Epithelial cell of esophagus (primary cell): ENCODE measurements around the gene GLRX5.

Source experiments
- DNase-seq: peaks from one replicate; pipeline ENCODE4 v3.0.0; 2010; ENCODE audit warnings: low read depth
- H3K4me3 ChIP-seq: 2 replicates; pipeline ENCODE4 v1.5.1; 2011; ENCODE audit warnings: mild to moderate bottlenecking, low read length, control low read depth
- TF ChIP-seq, protein P1 (sequence below): IDR thresholded peaks from 2 replicates; pipeline ENCODE4 v1.5.1; 2011; ENCODE audit warnings: low read depth, mild to moderate bottlenecking, low read length, control low read depth, inconsistent platforms; ENCODE audit not compliant: insufficient read depth; ENCODE audit errors: missing control alignments

The GLRX5 gene

GRCh38 chr14:95535226-95536021, 574 bp downstream of the GLRX5 start:
- H3K4me3 ChIP-seq, result peak overlapping the region; percentile 86
- DNase-seq, result no peak
- TF ChIP-seq, protein P1, sequence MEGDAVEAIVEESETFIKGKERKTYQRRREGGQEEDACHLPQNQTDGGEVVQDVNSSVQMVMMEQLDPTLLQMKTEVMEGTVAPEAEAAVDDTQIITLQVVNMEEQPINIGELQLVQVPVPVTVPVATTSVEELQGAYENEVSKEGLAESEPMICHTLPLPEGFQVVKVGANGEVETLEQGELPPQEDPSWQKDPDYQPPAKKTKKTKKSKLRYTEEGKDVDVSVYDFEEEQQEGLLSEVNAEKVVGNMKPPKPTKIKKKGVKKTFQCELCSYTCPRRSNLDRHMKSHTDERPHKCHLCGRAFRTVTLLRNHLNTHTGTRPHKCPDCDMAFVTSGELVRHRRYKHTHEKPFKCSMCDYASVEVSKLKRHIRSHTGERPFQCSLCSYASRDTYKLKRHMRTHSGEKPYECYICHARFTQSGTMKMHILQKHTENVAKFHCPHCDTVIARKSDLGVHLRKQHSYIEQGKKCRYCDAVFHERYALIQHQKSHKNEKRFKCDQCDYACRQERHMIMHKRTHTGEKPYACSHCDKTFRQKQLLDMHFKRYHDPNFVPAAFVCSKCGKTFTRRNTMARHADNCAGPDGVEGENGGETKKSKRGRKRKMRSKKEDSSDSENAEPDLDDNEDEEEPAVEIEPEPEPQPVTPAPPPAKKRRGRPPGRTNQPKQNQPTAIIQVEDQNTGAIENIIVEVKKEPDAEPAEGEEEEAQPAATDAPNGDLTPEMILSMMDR, result no peak

DNA sequence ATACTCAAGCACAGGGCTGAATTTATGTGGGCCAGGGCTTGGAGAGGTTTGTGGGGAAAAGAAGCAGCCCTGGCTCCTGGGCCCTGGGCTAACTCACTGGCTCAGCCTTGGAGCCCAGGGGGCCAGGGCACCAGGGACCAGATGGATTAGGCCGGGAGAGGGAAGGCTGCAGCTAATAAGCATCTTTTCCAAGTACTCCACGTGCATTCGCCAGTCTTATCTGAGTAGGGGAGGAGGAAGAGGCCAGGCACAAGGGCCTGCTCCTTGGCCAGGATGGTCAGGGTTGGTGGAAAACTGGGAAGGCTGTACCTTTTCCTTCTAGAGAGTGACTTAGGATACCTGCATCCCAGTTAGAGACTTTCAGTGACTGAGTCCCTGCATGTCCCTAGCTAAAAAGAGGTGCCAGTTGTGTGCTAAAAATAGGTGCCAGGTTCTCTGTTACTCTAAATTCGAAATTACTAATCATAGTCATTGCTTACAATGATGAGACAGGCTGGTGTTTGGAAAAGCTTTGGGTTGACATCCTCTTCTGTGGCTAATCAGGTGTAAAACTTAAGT, 1.3 kb downstream of the GLRX5 start:
- peak overlapping the region; percentile 86 for H3K4me3 ChIP-seq
- DNase-seq, result no peak
- TF ChIP-seq, protein P1, result no peak

GRCh38 chr14:95536671-95537070, 1.8 kb downstream of the GLRX5 start:
- TF ChIP-seq, protein P1, result no peak
- peak overlapping the region; percentile 86 for H3K4me3 ChIP-seq
- no peak for DNase-seq

DNA sequence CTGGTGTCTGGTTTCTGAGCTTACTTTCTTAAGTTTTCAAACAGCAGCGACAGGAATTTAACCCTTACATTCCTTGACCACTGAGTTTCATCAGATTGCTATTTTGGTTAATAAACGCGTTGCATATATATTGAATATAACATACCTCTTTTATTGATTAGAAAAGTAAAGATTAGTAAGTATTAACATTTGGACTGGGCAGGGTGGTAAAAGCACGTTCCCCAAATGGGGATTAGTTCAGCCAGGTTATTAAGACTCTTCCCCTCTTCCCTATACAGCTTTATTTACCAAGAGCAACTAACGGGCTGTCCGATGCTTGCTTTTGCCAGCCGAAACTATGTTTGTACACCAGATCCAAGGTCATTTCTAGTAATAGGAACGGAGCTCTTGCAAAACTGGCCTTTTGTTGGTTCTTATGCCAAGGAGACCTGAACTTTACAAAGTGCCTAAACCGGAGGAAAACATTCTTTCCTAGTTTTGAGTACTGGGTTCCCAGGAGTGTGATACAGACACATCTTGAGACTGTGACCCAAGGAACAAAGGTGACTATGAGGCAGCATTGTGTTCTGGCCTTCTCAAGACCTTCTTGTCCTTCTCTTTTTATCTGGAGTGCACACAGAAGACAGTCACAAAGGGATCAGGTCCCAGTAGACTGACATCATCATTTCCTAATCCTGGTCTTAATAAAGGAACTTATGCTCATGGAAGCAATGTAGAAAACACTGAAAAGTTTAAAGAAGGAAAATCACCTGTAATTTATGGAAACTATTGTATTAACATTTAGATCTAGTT, 2.6 kb downstream of the GLRX5 start:
- no peak overlapping the region for H3K4me3 ChIP-seq
- DNase-seq, result no peak
- TF ChIP-seq, protein P1, result no peak

GRCh38 chr14:95538801-95539509, 4.1 kb downstream of the GLRX5 start:
- no peak for DNase-seq
- no peak overlapping the region for H3K4me3 ChIP-seq
- TF ChIP-seq, protein P1, result no peak

- TF ChIP-seq, protein P1, result no peak
- no peak for DNase-seq
- H3K4me3 ChIP-seq, result no peak overlapping the region
Observed at GRCh38 chr14:95540236-95540855, 5.5 kb downstream of the GLRX5 start.
